Body of pancreas (tissue), 4 donors: ENCODE results near the gene WIPF2. TPM values are rescaled to one million over a fixed set of nuclear protein-coding genes. Genes with fewer than 3 reads are reported as not detected.
A peak's percentile ranks its signal among the peaks of the same experiment; 100 is the strongest.

Experiments used
- ATAC-seq: fragments of 150-250 bp; one replicate; pipeline ENCODE4 v1.9.1; 2016
- DNase-seq, 4 donors: peaks; one replicate each; pipeline ENCODE4 v3.0.0-alpha.2; 2019
- H3K27ac ChIP-seq, 4 donors: fragments of 200-600 bp; sonication (generic); 1 replicate in 3 of 4; 2 replicates in 1 of 4; pipeline versions ENCODE4 v1.5.1 to v1.6.1; 2016 to 2019; ENCODE audit warnings: mild to moderate bottlenecking in 1 of 4, mixed read lengths in 1 of 4, moderate library complexity in 1 of 4
- H3K27me3 ChIP-seq, 2 donors: fragments of 200-600 bp; sonication (generic); one replicate each; pipeline ENCODE4 v1.6.0; 2016; ENCODE audit warnings: mild to moderate bottlenecking in 1 of 2
- H3K36me3 ChIP-seq, 2 donors: fragments of 200-600 bp; sonication (generic); replicated peaks in 1 of 2; 2 replicates each; pipeline ENCODE4 v1.5.1; 2016; ENCODE audit warnings: low read depth in 2 of 2; ENCODE audit not compliant: insufficient read depth in 1 of 2
- H3K4me1 ChIP-seq: fragments of 200-600 bp; sonication (generic); one replicate; pipeline ENCODE4 v1.6.0; 2016
- H3K4me3 ChIP-seq, 2 donors: fragments of 200-600 bp; sonication (generic); 1 replicate in 1 of 2; 2 replicates in 1 of 2; pipeline ENCODE4 v1.5.1; 2016 to 2019
- H3K9me3 ChIP-seq, 3 donors: fragments of 200-600 bp; sonication (generic); 1 replicate in 2 of 3; 2 replicates in 1 of 3; pipeline ENCODE4 v1.5.1; 2016
- POLR2A ChIP-seq, 3 donors: fragments of 450-650 bp; IDR thresholded peaks; one replicate each; pipeline ENCODE4 v1.6.1; 2016; ENCODE audit warnings: antibody characterized with exemption in 3 of 3, mild to moderate bottlenecking in 2 of 3
- WGBS, 2 donors: methylation state at CpG; one replicate each; pipeline ENCODE4 v1.1.5; 2017; 5-methylcytosine and 5-hydroxymethylcytosine counted together
- intact Hi-C: fragments of 100-400 bp; cut with DNase I; formaldehyde crosslinking; loops from one replicate; pipeline ENCODE4 v1.15.1; 2023
- total RNA-seq, 2 donors: library from RNA; depleted of rRNA; stranded (reverse); fragments of >200 nt; gene quantifications; one replicate each; pipeline ENCODE4 v1.1.0, GENCODE V29; 2016
- TF ChIP-seq, protein P1 (sequence below), 7 experiments: fragments of 450-650 bp in 4 of 7; fragments of 200-600 bp in 3 of 7; sonication (generic) in 3 of 7; IDR thresholded peaks; one replicate each; pipeline ENCODE4 v1.5.1; 2016 to 2019; ENCODE audit warnings: antibody characterized with exemption in 7 of 7

The WIPF2 gene
- total RNA-seq, 2 donors from 2014 or later: 4.9 to 7.5 TPM

DNA sequence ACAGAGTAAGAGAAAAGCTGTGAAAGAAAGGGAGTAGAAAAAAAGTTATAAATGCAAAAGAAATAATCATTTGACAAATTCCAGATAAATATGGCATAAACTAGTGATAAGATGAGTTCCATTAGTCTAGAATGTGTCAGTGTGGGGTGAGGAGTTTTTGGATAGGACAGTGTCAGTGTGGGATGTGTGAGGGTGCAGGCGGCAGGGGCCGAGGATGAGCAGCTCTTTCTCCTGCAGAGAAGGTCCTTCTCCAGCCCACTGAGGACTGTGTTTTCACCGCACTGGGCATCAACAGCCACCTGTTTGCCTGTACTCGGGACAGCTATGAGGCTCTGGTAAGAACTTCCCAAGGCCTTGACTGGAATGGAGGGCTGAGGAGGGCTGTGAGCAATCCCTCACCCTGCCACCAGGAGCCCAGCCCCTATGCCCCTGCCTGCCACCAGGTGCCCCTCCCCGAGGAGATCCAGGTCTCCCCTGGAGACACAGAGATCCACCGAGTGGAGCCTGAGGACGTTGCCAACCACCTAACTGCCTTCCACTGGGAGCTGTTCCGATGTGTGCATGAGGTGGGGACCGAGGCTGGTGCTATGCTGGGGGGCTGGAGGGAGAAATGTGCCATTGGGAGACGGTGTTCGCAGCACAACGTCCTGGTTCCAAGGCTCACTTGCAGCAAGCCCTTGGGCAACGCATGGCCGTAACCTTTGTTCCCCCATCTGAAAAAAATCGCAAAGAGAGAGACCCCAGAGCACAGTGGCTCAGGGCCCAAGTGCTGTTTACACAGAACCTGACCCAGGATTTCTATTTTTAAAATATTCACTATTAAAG lies 28.7 kb upstream of the WIPF2 start:
- Histone ChIP-seq H3K4me1 (peaks cover 14% of the 10 kb centered on the region), H3K4me3 (no peak overlapping the region), H3K9me3 (no peaks in the 10 kb centered on the region), H3K27me3 (no peaks in the 10 kb centered on the region), H3K27ac (no peak overlapping the region), H3K36me3 (no peaks in the 10 kb centered on the region)
- DNase-seq: peak in 1 of 4 donors; percentile 18
- no peak for ATAC-seq
- TF ChIP-seq, protein P1, sequence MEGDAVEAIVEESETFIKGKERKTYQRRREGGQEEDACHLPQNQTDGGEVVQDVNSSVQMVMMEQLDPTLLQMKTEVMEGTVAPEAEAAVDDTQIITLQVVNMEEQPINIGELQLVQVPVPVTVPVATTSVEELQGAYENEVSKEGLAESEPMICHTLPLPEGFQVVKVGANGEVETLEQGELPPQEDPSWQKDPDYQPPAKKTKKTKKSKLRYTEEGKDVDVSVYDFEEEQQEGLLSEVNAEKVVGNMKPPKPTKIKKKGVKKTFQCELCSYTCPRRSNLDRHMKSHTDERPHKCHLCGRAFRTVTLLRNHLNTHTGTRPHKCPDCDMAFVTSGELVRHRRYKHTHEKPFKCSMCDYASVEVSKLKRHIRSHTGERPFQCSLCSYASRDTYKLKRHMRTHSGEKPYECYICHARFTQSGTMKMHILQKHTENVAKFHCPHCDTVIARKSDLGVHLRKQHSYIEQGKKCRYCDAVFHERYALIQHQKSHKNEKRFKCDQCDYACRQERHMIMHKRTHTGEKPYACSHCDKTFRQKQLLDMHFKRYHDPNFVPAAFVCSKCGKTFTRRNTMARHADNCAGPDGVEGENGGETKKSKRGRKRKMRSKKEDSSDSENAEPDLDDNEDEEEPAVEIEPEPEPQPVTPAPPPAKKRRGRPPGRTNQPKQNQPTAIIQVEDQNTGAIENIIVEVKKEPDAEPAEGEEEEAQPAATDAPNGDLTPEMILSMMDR (IDR thresholded peaks at IDR 0.05): peak in 2 of 7 experiments; percentile 18 to 20
- TF ChIP-seq POLR2A (IDR thresholded peaks at IDR 0.05): no peak
- WGBS, 2 donors: 68 to 76% methylated on average over 13 to 15 of the region's 15 CpGs
- intact Hi-C loops: no loop called here

DNA sequence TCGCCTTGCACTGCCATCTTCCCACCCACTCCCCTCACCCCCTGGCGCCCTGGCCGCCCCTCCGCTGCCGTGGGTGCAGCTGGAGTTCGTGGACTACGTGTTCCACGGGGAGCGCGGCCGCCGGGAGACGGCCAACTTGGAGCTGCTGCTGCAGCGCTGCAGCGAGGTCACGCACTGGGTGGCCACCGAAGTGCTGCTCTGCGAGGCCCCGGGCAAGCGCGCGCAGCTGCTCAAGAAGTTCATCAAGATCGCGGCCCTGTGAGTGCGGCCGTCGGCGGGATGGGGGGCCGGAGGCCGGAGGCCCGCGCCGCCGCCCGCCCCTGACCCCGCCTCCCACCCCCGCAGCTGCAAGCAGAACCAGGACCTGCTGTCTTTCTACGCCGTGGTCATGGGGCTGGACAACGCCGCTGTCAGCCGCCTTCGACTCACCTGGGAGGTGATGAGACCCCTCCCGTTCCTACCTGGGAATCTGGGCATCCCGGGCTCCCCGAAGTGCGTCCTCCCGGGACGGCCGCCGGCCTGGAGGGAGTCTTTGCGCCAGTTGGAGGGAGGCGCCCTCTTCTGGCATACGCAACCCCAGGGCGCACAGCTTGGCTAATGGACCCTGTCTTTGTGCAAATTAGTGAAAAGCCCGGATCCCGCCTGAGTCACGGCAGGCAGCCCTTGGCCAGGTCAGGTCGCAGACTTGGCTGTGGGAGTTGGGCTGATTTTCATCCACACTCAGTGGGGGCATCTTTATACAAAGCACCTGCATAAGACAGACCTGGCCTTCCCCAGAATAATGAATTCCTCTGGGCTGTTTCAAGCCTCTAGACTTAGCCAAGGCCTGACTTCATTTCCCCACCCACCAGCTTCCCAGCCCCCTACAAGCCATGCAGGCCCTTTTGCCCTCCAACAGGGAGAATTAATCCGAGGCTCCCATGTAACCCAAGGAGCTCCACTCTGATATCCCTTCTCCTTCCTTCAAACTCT lies 27.6 kb upstream of the WIPF2 start:
- no peaks in the 10 kb centered on the region for H3K36me3 ChIP-seq
- peaks cover 14% of the 10 kb centered on the region for H3K4me1 ChIP-seq
- H3K4me3 ChIP-seq: peak overlapping the region; percentile 12 to 22
- peak overlapping the region in 1 of 4 donors; percentile 1 for H3K27ac ChIP-seq
- H3K9me3 ChIP-seq: no peaks in the 10 kb centered on the region
- ATAC-seq (peak; percentile 84), DNase-seq (peak; percentile 75 to 85 (median 79))
- intact Hi-C loops: no loop called here
- TF ChIP-seq, protein P1 (IDR thresholded peaks at IDR 0.05): peak; percentile 46 to 74 (median 67)
- peak in 2 of 3 donors; percentile 17 to 24 for TF ChIP-seq POLR2A (IDR thresholded peaks at IDR 0.05)
- 1 to 6% methylated on average over 20 to 56 of the region's 60 CpGs for WGBS, 2 donors
- no peaks in the 10 kb centered on the region for H3K27me3 ChIP-seq

DNA sequence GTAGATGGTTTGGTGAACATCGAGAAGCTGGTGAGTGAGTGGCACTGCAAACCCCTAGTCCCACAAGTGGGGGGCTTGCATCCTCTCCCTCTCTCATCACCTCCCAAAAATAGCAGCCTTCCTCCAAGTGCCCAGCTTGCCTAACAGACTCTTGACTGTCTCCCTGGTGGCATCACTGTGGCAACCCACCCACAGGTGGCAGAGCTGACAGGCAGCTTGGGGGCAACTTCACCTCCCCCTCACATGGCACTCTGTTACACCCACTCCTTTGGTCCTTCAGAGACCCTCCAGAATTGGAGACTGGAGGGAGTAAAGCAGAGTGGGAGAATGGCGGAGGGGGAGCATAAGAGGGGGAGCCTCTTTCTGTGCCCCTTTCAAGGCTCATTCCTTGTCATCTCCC lies 26.1 kb upstream of the WIPF2 start:
- no peaks in the 10 kb centered on the region for H3K36me3 ChIP-seq
- TF ChIP-seq POLR2A (IDR thresholded peaks at IDR 0.05): no peak
- TF ChIP-seq, protein P1 (IDR thresholded peaks at IDR 0.05): no peak
- H3K9me3 ChIP-seq: no peaks in the 10 kb centered on the region
- H3K4me1 ChIP-seq: peaks cover 14% of the 10 kb centered on the region
- ATAC-seq (no peak), DNase-seq (no peak)
- H3K27ac ChIP-seq: no peak overlapping the region
- 94 to 100% methylated on average over 2 of the region's 2 CpGs for WGBS, 2 donors
- no peak overlapping the region for H3K4me3 ChIP-seq
- intact Hi-C loops: no loop called here
- no peaks in the 10 kb centered on the region for H3K27me3 ChIP-seq

DNA sequence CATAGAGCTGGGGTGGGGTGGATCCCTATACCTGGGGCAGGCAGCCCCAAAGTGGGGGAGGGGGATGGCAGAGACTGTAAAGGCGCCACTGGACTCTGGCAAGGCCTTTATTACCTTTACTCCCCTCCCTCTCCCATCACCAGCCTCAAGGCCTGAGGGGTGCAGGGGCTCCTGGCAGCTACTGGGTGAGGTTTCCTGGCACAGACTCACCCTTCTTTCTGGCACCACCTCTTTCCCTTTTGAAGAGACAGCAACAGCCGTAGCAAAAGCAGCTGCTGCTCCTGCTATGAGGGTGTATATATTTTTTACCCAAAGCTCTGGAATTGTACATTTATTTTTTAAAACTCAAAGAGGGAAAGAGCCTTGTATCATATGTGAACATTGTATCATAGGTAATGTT lies 24.3 kb upstream of the WIPF2 start:
- Histone ChIP-seq H3K9me3 (no peaks in the 10 kb centered on the region), H3K27ac (no peak overlapping the region), H3K27me3 (no peaks in the 10 kb centered on the region), H3K36me3 (no peaks in the 10 kb centered on the region), H3K4me3 (no peak overlapping the region), H3K4me1 (peaks cover 14% of the 10 kb centered on the region)
- TF ChIP-seq, protein P1 (IDR thresholded peaks at IDR 0.05): no peak
- TF ChIP-seq POLR2A (IDR thresholded peaks at IDR 0.05): no peak
- DNase-seq: no peak
- 60 to 63% methylated on average over 2 of the region's 2 CpGs for WGBS, 2 donors
- ATAC-seq: no peak
- intact Hi-C loops: no loop called here
